ACC112 (cell line): ENCODE data around the gene SLC25A1.
"Not testable (repeated sequence)": the region's sequence is repeated elsewhere in the genome, so short reads cannot be mapped to it uniquely, and the experiment has no call there.

Source experiments
- H2AFZ ChIP-seq: fragments of 200-600 bp; sonication (generic); one replicate; pipeline ENCODE4 v1.6.0; 2017; ENCODE audit warnings: antibody characterized with exemption, low read length; ENCODE audit not compliant: unreplicated experiment
- H3K27ac ChIP-seq: fragments of 200-600 bp; sonication (generic); 2 replicates; pipeline ENCODE4 v1.5.1; 2014; ENCODE audit warnings: low read depth, mild to moderate bottlenecking, antibody characterized with exemption, low read length, moderate library complexity
- H3K27me3 ChIP-seq: fragments of 200-600 bp; sonication (generic); 2 replicates; pipeline ENCODE4 v1.6.1; 2014; ENCODE audit warnings: mild to moderate bottlenecking, antibody characterized with exemption, low read length, moderate library complexity, mixed read lengths; ENCODE audit not compliant: insufficient read depth
- H3K36me3 ChIP-seq: fragments of 200-600 bp; sonication (generic); 2 replicates; pipeline ENCODE4 v1.6.1; 2016; ENCODE audit warnings: mild to moderate bottlenecking, antibody characterized with exemption, low read length, moderate library complexity, mixed read lengths; ENCODE audit not compliant: insufficient read depth
- H3K4me1 ChIP-seq: fragments of 200-600 bp; sonication (generic); one replicate; pipeline ENCODE4 v1.6.1; 2016; ENCODE audit warnings: low read length, mixed read lengths; ENCODE audit not compliant: insufficient read depth, unreplicated experiment, control insufficient read depth
- H3K4me3 ChIP-seq: fragments of 200-600 bp; sonication (generic); 2 replicates; pipeline ENCODE4 v1.5.1; 2014; ENCODE audit warnings: mild to moderate bottlenecking, low read depth, low read length
- H3K79me2 ChIP-seq: fragments of 200-600 bp; sonication (generic); one replicate; pipeline ENCODE4 v1.6.0; 2016; ENCODE audit warnings: low read length; ENCODE audit not compliant: control insufficient read depth, unreplicated experiment, insufficient read depth

Gene SLC25A1

DNA sequence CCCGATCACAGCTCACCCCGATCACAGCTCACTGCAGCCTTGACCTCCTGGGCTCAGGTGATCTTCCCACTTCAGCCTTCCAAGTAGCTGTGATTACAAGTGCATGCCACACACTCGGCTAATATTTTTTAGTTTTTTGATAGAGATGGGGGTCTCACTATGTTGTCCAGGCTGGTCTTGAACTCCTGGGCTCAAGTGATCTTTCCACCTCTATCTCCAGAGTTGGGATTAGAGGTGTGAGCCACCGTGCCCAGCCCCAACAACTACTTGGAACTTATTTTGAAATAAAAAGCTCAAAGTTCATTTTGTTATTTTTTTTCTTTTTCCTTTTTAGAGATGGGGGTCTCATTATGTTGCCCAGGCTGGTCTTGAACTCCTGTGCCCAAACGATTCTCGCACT lies 27.8 kb upstream of the SLC25A1 start:
- Histone ChIP-seq H3K27me3 (no peaks in the 10 kb centered on the region), H3K36me3 (no peaks in the 10 kb centered on the region), H3K79me2 (no peaks in the 10 kb centered on the region), H3K4me1 (no peaks in the 10 kb centered on the region), H2AFZ (no peak overlapping the region), H3K27ac (no peak overlapping the region), H3K4me3 (no peak overlapping the region)

DNA sequence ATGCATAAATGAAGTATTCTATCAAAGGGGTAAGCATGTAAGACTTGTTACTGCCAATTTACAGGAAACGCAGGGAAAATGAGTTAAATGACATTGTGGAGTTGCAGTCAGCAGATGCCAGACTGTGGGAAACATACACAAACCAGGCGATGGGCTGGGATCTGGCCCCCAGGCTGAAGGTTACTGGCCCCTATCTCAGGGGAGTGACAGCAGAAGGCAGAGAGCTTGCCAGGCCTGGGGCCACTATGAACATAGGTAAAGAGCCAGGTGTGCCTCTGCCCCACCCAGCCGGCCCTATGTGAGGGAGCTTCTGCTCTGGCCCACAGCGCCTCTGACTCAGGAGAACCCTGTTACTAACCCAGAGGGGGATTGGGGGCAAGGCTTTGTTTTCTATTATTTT lies 26.1 kb upstream of the SLC25A1 start:
- no peaks in the 10 kb centered on the region for H3K36me3 ChIP-seq
- H3K79me2 ChIP-seq, result no peaks in the 10 kb centered on the region
- no peak overlapping the region for H3K27ac ChIP-seq
- no peak overlapping the region for H2AFZ ChIP-seq
- H3K27me3 ChIP-seq, result no peaks in the 10 kb centered on the region
- no peaks in the 10 kb centered on the region for H3K4me1 ChIP-seq
- no peak overlapping the region for H3K4me3 ChIP-seq

DNA sequence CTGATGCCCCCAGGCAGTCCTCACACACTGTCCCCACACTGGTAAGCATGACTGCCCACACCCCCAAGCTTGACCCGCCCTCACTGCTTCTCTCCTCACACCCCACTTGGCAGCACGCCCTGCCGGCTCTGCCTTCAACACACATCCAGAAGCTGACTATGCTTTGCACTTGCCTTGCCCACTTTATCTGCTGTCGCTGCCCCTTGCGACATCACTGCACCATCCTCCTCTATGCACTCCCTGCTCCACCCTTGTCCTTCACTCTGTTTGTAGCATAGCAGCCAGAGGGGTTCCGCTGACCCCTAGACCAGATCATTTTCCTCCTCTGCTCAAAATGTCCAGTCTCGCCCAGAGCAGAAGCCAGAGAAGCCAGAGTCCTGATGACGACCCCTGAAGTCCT lies 25.3 kb upstream of the SLC25A1 start:
- Histone ChIP-seq H3K4me3 (no peak overlapping the region), H3K79me2 (no peaks in the 10 kb centered on the region), H2AFZ (no peak overlapping the region), H3K4me1 (no peaks in the 10 kb centered on the region), H3K27ac (no peak overlapping the region), H3K27me3 (no peaks in the 10 kb centered on the region), H3K36me3 (no peaks in the 10 kb centered on the region)

DNA sequence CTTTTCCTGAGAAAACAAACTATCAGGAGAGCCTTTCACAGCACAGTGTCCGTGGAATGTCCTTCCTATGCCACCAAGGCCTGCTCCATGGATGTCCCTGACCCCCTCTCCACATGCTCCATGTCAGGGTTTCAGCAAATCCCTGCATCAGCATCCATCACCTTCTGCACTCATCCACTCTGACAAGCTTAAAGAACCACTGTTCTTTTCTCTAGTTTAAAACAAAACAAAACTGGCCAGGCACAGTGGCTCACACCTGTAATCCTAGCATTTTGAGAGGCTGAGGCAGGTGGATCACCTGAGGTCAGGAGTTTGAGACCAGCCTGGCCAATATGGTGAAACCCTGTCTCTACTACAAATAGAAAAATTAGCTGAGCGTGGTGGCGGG lies 24.3 kb upstream of the SLC25A1 start:
- not testable (repeated sequence) for H3K79me2 ChIP-seq, H2AFZ ChIP-seq, H3K36me3 ChIP-seq, H3K27me3 ChIP-seq, H3K4me1 ChIP-seq, H3K27ac ChIP-seq, H3K4me3 ChIP-seq

DNA sequence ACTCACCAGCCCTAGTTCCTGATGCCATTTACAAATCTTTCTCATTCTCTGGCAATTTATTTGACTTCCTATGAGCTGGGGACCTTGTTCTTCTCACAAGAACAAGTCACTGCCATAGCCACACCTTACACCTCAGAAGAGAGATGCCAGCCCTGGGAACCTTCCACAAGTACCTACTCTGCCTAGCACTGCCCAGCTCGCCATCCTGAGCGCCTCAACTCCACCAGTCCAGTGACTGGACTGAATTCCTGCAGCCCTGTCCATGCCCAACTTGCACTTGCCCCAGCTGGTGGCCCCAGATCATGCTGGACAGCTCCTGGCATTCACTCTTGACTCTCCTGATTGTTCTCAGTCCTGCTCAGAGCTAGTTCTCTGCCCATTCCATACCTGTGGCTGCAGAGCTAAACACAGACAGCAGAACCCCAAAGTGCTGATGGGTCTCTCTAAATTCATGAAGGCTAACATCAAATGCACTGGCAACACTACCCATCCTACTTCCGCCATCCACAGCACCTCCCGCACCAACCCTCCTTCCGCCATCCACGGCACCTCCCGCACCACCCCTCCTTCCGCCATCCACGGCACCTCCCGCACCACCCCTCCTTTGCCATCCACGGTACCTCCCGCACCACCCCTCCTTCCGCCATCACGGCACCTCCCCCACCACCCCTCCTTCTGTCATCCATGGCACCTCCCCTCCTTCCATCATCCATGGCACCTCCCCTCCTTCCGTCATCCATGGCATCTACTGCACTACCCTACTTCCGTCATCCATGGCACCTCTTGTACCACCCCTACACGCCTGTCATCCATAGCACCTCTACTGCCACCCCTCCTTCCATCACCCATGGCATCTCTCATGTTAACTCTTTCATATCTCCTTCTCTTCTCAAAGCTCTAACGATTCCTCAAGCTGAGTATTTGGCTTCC lies 23.6 kb upstream of the SLC25A1 start:
- Histone ChIP-seq H3K79me2 (no peaks in the 10 kb centered on the region), H3K4me3 (no peak overlapping the region), H3K27ac (no peak overlapping the region), H3K36me3 (no peaks in the 10 kb centered on the region), H3K27me3 (no peaks in the 10 kb centered on the region), H2AFZ (no peak overlapping the region), H3K4me1 (no peaks in the 10 kb centered on the region)

DNA sequence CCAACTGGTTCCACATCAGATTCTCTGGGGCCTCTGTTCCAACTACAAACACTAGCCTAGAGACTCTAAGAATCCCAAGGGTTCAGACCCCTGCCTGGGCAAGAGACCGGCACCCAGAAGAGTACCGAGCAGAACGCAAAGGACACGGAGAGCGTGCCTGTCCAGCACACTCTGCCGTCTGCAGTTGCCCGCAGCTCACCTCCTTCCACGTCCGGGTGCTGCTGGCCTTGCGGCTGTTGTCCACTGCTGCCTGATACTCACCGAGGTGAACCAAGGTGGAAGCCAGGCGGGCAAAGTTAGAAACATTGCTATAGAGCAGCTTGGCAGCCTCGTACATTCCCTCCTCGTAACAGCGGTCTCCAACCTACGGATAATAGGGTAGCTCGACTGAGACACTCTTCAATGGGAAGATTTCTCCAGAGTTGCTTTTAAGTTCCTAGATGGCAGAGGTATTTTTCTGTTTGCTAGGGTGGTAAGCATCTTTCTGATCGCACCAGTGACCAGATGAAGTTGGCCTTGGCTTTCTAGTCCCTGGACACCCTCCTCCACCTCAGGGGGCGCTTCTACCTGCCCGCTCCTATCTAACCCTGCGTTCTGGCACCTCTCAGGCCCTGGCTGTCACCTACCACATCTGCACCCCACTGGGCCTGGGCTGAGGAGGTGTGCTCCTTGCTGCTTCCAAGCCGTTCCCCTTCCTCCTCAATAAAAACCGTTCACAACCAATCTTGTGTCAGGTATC lies 22.8 kb upstream of the SLC25A1 start:
- Histone ChIP-seq H3K36me3 (no peaks in the 10 kb centered on the region), H3K27ac (no peak overlapping the region), H2AFZ (no peak overlapping the region)

DNA sequence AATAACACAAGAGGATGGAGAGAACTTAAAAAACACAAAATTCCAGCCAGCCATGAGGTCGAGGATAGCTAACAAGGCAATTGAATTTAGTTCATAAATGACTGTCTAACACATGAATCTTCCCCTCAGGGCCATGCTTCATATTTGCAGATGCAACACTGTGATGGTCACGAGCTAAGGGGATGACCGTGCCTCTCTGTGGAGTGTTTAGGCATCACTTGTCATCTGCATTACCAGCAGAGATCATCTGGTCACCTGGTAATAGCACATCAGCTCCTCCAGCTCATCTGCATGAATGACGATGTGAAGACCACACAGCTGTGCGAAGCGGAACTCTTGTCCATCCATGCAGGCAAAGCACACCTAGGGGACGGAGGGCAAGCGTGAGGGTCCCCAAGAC lies 20.9 kb upstream of the SLC25A1 start:
- Histone ChIP-seq H3K4me3 (no peak overlapping the region), H3K4me1 (no peaks in the 10 kb centered on the region), H3K36me3 (no peaks in the 10 kb centered on the region), H3K79me2 (no peaks in the 10 kb centered on the region), H3K27ac (no peak overlapping the region), H3K27me3 (no peaks in the 10 kb centered on the region), H2AFZ (no peak overlapping the region)

More for the DNA sequence above, 22.8 kb upstream of the SLC25A1 start:
- Histone ChIP-seq H3K4me3 (no peak overlapping the region), H3K4me1 (no peaks in the 10 kb centered on the region), H3K79me2 (no peaks in the 10 kb centered on the region), H3K27me3 (no peaks in the 10 kb centered on the region)

DNA sequence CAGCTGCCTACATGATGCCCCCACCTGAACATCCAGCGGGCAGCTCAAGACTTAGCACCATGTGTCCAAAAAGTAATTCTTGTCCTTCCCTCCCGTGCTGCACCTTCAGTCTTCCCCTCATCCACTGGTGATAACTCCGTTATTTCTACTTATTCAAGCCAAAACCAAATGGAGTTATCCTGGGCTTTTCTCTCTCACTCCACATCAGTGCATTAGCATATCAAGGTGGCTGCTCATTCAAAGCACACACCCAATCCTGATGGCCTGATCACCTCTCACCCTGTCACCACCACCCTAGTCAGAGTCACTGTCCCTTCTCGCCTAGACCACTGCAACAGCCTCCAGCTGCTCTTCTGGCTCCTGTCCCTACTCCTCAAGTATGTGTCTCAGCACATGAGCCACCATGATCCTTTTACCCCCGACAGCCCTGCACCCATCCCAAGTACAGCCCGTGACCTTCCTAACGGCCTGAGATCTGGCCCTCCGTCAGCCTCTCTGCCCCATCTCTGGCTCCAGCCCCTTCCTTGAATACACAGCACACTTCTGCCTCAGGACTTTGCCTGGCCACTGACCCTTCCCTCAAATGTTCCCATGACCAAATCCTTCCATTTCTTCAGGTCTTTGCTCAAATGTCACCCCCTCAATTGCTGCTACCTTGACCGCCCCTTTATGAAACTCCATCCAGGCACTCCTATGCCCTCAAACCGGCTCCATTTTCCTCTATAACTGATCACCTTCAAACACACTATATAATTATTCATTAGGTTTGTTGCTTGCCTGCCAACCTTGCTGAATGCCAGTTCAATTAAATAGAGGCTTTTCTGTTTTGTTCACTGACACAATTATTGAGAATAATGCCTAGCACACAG lies 19.7 kb upstream of the SLC25A1 start:
- Histone ChIP-seq H3K36me3 (no peaks in the 10 kb centered on the region), H3K4me1 (no peaks in the 10 kb centered on the region), H3K4me3 (no peak overlapping the region), H3K27me3 (no peaks in the 10 kb centered on the region), H3K79me2 (no peaks in the 10 kb centered on the region), H3K27ac (no peak overlapping the region), H2AFZ (no peak overlapping the region)

DNA sequence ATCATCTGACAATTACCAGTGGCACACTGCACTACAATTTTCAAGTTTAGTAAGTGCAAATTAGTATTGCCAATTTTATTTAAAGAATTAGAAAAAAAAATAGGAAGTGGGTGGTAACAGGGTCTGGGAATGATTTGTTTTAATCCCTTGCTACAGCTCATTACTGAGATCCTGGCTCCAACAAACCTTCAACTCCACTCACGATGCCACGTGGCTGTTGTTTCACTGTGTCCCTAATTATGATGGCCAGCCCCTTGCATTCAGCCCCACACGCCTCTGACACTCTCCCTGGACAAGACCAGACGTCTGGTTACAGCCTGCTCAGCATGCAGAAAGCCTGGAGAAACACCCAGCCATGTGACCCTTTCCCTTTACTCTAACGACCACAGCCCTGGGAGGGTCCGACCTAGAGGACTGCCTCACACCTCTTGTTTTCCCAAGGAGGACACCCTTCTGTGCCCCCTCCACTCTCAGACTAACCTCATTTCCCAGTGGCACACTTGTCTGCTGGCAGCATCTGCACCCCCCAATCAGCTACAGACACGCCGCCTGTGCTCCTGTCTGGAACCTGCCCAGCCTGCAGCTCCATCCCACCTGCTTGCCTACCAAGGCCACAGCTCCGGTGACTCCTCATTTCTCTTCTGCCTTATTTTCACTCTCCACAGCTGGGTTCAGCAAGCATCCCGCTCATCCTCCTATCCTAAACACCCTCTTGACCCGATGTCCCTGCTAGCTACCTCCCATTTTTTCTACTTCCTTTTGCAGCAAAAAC lies 18.5 kb upstream of the SLC25A1 start:
- Histone ChIP-seq H3K4me3 (no peak overlapping the region), H2AFZ (no peak overlapping the region), H3K79me2 (no peaks in the 10 kb centered on the region), H3K27me3 (no peaks in the 10 kb centered on the region), H3K36me3 (no peaks in the 10 kb centered on the region), H3K4me1 (no peaks in the 10 kb centered on the region), H3K27ac (no peak overlapping the region)
